ENCODE measurements around the gene UBE2QL1.

The UBE2QL1 gene

DNA sequence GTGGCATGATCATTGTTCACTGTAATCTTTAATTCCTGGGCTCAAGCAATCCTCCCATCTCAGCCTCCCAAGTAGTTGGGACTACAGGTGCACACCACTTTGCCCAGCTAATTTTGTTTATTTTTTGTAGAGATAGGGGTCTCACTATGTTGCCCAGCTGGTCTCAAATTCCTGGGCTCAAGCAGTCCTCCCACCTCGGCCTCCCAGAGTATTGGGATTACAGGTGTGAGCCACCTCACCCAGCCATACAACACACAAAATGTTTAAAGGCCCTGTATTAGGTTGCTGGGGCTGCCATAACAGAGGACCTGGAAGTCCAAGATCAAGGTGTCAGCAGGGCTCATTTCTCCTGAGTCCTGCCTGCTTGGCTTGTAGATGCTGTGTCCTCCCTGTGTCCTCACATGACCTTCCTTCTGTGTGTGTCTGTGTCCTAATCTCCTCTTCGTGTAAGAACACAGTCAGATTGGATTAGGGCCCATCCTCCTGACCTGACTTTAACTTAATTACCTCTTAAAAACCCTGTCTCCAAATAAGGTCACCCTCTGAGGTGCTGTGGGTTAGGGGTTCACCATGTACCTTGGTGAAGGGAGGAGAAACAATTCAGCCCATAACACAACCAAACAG is 5.4 kb downstream of the UBE2QL1 start:
- DNase-seq (ENCODE audit: low read depth in 2 of 2, low spot score in 1 of 2): no peak

DNA sequence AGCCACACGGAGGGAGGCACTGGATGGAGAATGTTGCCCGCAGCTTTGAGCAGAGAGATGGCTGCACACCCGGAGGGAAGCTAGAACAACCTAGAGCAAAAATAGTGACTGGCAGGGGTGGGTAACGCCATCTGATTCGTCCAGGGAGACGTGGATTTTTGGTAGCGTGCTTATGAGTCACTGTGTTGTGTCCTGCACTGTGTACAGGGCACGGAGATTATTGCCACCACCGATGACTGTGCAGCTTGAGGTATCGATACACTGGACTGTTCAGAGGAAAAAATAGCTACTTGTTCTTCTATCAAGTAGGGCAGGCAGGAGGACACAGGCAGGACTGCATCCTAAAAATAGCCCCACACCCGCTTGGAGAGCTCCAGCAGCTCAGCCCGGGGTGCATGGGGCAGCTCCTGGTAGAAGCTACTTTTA is 6.0 kb downstream of the UBE2QL1 start:
- no peak for DNase-seq (ENCODE audit: low read depth in 2 of 2, low spot score in 1 of 2)

GRCh38 chr5:6455571-6456200 is 7.0 kb downstream of the UBE2QL1 start:
- DNase-seq (ENCODE audit: low read depth in 2 of 2, low spot score in 1 of 2): no peak

DNA sequence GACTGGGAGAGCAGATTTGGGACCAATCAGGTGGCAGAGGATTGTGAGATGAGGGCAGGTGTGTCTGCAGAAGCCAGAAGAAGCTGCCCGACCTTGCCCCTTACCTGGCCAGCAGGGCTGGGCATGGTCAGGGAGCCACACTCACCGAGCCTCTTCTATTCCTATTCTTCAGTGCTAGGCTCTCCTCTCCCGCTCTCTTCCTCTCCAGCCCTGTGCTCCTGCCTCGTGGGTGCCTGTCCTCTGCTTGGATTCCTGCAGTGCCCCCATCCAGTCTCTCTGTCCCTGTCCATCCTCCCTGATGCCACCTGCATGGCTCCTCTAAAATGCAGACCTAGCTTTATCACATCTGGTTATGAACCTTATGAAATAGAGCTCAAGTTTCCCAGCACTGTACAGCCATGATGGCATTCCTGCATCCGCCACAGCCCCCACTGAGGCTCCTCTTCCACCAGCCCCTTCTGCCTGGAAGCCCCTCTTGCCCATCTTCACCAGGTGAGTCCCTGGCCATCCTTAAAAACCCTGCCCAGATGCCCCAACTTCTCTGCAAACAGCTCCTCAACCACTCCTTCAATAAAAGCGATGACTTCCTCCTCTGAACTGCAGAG is 8.2 kb downstream of the UBE2QL1 start:
- no peak for DNase-seq (ENCODE audit: low read depth in 2 of 2, low spot score in 1 of 2)

DNA sequence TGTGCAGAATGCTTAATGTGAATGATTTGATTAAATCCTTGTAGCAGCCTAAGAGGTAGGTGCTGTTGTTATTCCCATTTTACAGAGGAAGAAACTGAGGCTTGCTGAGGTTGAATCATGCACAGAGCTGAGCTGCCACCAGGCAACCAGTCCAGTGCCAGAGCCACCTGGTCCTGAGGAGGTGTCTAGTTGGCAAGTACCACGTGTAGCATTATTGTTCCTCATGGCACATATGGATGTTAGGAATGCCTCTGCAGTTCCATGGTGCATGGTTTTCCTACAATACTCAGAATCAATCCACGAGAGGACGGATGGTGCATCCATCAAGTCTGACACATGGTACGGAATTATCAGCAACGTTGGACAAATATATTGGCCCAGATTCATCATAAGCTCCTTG is 8.9 kb downstream of the UBE2QL1 start:
- DNase-seq (ENCODE audit: low read depth in 2 of 2, low spot score in 1 of 2): no peak

DNA sequence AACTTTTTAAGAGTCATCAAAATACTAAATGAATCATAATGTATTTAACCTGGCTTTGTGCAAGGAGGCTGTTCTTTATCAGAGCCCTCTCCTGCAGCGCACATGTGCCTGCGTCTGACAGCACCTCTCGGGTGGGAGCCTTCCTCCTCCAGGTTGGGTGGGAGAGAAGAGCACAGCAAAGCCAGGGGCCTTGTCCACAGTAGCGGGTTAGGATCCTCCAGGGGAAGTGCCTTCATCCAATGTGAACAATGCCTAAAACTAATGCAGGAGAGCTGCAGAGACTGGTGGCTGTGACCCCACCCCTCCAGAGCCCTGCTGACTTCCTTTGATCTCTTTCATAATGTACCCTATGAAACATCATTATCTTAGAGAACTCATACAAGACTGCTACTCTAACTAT is 10.2 kb downstream of the UBE2QL1 start:
- DNase-seq (ENCODE audit: low read depth in 2 of 2, low spot score in 1 of 2): no peak

- DNase-seq (ENCODE audit: low read depth in 2 of 2, low spot score in 1 of 2): no peak
Measured at GRCh38 chr5:6459896-6460295, 11.2 kb downstream of the UBE2QL1 start.

GRCh38 chr5:6461006-6461405 is 12.3 kb downstream of the UBE2QL1 start:
- no peak for DNase-seq (ENCODE audit: low read depth in 2 of 2, low spot score in 1 of 2)

- DNase-seq (ENCODE audit: low read depth in 2 of 2, low spot score in 1 of 2): no peak
Measured at GRCh38 chr5:6461793-6462650, 13.4 kb downstream of the UBE2QL1 start.

GRCh38 chr5:6462671-6463070 is 14.0 kb downstream of the UBE2QL1 start:
- no peak for DNase-seq (ENCODE audit: low read depth in 2 of 2, low spot score in 1 of 2)

GRCh38 chr5:6464441-6464840 is 15.8 kb downstream of the UBE2QL1 start:
- DNase-seq (ENCODE audit: low read depth in 2 of 2, low spot score in 1 of 2): no peak

DNA sequence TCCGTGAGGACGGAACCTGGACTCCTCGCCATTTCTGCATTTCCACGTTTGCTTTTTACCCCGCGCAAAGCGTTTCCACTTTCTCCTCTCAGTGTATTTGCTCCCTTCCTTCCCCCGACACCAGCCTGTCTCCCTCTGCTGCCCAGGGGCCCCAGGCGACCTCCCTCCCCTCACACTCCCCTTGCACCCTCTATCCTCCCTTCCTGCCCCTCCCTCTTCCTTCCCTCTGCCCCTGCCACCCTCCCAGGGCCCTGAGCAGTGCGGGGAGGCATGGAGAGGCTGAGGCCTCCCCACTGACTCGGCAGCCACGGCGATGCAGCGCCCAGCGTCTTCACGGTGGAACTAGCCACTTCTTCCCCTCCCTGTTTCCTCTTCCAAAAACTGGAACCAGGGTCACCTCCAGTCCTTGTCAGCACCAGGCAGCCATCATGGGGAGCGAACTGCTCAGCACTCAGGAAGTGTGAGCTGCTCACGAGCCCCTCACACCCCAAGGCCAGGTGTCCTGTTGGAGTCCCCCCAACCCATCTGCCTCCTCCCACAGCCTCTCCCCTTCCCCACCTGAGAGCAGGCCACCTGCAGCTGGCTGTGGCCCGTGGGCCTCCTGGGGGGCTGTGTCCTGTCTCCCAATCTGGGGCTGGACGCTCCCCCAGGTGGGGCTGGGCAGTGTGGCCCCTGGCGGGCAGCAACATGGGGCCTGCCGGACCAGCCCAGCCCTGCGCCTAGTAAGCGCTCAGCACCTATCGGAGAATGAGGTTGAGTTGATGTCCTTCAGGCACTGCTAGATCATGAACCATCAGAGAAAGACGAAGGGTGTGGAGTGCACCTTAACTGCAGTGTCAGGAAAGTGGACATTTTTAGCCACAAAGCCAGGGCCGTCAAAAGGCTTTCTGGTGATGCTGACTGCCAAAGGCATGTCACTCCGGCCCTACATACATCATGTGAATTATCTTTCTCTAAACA is 17.5 kb downstream of the UBE2QL1 start:
- no peak for DNase-seq (ENCODE audit: low read depth in 2 of 2, low spot score in 1 of 2)

- DNase-seq (ENCODE audit: low read depth in 2 of 2, low spot score in 1 of 2): no peak
Measured at GRCh38 chr5:6466975-6467567, 18.4 kb downstream of the UBE2QL1 start.

DNA sequence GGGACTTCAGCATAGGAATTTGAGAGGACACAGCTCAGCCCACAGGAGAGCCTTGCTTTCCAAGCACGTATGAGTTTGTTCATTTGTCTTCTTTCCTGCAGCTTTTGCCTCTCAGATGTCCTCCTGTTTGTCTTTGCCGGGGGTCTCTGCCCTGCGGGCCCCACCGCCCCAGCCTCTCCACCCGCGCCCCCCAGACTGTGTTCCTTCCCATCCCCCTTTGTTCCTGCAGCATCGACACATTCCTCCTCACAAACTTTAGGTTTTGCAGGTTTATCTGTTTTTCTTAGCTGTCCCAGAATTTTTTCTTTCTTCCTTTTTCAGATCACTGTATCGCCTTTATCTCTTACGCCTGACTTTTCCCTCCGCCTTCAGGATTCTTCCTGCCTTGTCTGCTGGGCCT is 18.9 kb downstream of the UBE2QL1 start:
- no peak for DNase-seq (ENCODE audit: low read depth in 2 of 2, low spot score in 1 of 2)

GRCh38 chr5:6468104-6468503 is 19.4 kb downstream of the UBE2QL1 start:
- DNase-seq (ENCODE audit: low read depth in 2 of 2, low spot score in 1 of 2): no peak

GRCh38 chr5:6468870-6469269 is 20.2 kb downstream of the UBE2QL1 start:
- DNase-seq (ENCODE audit: low read depth in 2 of 2, low spot score in 1 of 2): no peak

- no peak for DNase-seq (ENCODE audit: low read depth in 2 of 2, low spot score in 1 of 2)
Measured at GRCh38 chr5:6469836-6470235, 21.2 kb downstream of the UBE2QL1 start.

- DNase-seq (ENCODE audit: low read depth in 2 of 2, low spot score in 1 of 2): no peak
Measured at GRCh38 chr5:6470672-6471071, 22.0 kb downstream of the UBE2QL1 start.

DNA sequence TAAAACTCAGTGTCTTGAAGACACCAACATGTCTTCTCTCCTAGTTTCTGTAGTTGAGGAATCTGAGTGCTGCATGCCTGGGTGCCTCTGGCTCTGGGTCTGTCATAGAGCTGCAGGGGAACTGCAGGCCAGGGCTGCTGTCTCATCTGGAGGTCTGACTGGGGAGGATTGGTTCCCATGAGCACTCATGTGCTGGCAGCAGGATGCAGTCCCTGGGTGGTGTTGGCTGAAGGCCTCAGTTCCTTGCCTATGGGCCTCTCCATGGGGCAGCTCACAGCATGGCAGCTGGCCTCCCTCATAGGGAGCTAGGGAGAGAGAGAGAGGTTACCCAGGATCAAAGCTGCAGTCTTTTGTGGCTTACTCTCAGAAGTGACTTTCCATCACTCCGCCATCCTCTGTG is 22.6 kb downstream of the UBE2QL1 start:
- no peak for DNase-seq (ENCODE audit: low read depth in 2 of 2, low spot score in 1 of 2)

- DNase-seq (ENCODE audit: low read depth in 2 of 2, low spot score in 1 of 2): no peak
Measured at GRCh38 chr5:6472792-6473191, 24.1 kb downstream of the UBE2QL1 start.

Data from stimulated activated CD8-positive, alpha-beta memory T cell treated with anti-CD3 and anti-CD28 coated beads, Interleukin-4, amount 100 ng/mL, for 1 hour (primary cell).